Measurements from ENCODE around the gene TSPAN33.
"Not testable (repeated sequence)": the region's sequence is repeated elsewhere in the genome, so short reads cannot be mapped to it uniquely, and the experiment has no call there.

Gene TSPAN33

GRCh38 chr7:129169686-129170440, 25.4 kb downstream of the TSPAN33 start:
- no peak for DNase-seq (ENCODE audit: low read depth in 2 of 2)

GRCh38 chr7:129170441-129171021, 26.0 kb downstream of the TSPAN33 start:
- DNase-seq (ENCODE audit: low read depth in 2 of 2) = no peak

- DNase-seq (ENCODE audit: low read depth in 2 of 2) = not testable (repeated sequence)
Measured at GRCh38 chr7:129173861-129174260, 29.4 kb downstream of the TSPAN33 start.

DNA sequence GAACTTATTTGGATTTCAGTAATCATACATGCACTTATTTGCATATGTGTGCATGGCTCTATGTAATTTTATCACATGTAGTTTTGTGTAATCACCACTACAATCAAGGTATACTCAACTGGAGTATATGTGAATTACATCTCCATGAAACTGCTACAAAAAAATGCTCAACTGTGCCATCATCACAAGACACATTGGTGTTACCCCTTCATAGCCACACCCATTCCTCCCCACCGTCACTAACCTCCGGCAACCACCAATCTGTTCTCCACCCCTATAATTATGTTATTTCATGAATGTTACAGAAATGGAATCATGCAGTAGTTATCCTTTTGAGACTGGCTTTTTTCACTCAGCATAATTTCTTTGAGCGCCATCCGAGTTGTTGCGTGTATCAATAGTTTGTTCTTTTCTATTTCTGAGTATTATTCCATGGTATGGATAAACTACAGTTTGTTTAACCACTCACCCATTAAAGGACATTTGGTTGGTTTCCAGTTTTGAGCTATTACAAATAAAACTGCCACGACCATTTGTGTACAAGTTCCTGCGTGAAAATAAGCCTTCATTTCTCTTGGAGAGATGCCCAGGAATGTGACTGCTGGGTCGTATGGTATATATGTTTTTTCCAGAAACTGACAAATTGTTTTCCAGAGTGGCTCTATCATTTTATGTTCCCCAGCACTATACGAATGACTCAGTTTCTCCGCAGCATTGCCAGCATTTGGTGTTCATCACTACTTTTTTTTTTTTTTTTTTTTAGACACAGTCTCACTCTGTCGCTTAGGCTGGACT, 32.6 kb downstream of the TSPAN33 start:
- no peak for DNase-seq (ENCODE audit: low read depth in 2 of 2)

DNA sequence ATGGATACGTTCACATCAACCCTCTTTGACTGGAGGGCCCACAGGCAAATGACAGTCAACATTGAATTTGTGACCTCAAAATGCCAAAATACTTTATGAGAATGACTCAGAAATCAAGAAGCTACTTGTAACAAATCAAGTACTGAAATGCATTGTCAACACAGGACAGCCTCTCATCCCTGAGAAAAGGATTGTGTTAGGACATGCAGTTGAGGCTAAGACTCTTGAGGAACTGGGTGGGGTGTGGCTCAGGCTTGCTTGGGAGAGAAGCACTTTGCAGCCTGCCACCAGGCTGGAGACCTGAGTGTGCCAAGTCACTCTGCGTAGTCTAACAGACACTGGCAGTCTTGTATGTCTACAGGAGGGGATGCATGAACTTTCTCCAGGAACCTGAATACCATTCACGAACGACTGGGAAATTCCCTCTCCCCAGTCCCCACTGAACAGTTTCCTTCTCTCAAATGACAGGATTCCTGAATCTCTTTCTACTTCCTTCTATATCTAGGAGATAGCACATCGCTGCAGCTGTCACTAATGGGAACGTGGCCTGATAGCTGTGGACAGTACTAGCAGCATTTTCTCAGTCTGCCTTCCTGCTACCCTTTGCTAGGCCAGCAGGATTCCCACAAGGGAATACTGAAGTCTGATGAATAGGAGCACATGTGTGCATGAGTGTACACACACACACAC, 40.6 kb downstream of the TSPAN33 start:
- no peak for DNase-seq (ENCODE audit: low read depth in 2 of 2)

GRCh38 chr7:129186749-129187260, 42.3 kb downstream of the TSPAN33 start:
- no peak for DNase-seq (ENCODE audit: low read depth in 2 of 2)

DNA sequence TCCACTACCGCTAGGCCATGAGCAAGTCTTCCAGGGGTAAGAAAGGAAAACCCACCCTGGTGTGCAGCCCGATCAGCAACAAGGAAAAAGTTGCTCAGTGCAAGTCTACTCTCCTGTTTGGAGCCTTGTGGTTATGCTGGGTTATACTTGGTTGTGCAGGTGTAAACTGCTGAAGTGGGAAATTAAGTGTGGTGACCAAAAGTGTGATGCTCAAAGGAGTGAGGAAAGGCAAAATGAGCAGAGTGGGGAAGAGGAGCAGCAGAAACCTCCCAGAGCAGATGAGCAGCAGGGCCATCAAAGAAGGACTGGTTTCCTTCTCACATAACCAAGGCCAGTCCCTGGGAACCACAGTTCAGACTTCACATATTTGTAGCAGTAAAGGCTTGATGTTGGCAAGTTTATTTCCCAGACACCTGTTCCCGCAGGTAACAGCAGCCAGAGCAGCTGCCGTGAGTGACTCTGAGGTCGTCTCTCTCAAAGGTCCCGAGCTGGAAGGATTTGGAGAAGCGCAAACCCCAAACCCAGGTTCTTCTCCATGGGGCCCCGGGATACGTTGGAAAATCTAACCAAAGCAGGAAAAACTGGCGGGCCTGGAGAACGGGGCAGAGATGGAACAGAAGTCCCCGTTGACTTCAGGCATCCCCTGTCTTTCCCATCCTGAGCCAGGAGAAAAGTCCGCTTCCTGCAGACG, 43.3 kb downstream of the TSPAN33 start:
- no peak for DNase-seq (ENCODE audit: low read depth in 2 of 2)

GRCh38 chr7:129188372-129188891, 43.9 kb downstream of the TSPAN33 start, which contains the start of gene SMO:
TSS of gene SMO (plus strand) at chr7:129188633. CDS start at chr7:129189152, 519 bp downstream.
- DNase-seq (ENCODE audit: low read depth in 2 of 2) = no peak

DNA sequence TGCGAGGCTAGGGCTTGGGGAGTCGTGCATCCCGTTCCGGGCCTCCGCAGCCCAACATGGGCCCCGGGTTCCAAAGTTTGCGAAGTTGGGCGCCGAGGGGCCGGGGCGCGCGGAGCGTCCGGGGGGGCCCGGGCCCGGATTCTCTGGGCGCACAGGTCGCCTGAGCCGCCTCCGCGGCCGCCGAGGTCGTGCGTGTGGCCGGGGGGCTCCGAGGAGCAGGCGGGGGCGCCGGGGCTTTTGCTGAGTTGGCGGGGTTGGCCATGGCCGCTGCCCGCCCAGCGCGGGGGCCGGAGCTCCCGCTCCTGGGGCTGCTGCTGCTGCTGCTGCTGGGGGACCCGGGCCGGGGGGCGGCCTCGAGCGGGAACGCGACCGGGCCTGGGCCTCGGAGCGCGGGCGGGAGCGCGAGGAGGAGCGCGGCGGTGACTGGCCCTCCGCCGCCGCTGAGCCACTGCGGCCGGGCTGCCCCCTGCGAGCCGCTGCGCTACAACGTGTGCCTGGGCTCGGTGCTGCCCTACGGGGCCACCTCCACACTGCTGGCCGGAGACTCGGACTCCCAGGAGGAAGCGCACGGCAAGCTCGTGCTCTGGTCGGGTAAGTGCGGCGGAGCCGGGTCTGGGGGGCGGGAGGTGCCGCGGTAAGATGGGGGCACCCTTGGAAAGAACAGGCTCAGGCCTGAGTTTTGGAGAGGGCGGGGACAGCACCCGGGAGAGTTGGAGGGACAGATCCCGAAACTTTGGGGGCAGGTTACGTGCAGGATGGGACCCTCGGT, 44.6 kb downstream of the TSPAN33 start:
- DNase-seq (ENCODE audit: low read depth in 2 of 2) = no peak

DNA sequence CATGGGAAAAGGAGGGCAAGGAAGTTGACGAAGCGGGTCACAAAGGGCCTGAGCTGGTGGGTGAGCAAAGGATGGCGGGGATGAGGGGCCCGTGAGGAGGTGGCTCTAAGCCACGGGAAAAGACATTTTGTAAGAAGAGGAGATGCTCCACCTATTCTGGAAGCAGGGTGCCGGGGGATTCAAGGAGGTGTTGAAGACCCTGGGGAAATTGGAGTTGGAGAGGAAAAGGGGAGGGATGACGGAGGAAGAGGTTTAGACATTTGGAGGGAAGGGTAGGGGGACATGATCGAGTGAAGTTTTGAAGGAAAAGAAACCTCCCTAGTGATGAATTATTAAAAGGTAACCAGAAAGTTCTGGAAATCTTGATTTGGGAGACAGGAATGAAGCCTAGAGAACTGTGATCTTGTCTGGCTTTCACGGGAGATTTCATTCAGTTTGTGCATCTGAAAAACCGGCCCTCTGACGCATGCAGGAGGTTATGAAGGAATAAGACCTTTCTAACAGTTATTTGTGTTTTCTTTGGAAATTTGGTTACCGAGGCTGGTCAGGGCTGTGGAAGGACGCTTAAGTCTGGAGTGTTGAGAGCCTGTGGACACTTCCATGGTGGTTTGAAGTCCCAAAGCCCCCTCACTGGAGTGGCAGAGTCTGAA, 45.3 kb downstream of the TSPAN33 start:
- DNase-seq (ENCODE audit: low read depth in 2 of 2) = no peak

DNA sequence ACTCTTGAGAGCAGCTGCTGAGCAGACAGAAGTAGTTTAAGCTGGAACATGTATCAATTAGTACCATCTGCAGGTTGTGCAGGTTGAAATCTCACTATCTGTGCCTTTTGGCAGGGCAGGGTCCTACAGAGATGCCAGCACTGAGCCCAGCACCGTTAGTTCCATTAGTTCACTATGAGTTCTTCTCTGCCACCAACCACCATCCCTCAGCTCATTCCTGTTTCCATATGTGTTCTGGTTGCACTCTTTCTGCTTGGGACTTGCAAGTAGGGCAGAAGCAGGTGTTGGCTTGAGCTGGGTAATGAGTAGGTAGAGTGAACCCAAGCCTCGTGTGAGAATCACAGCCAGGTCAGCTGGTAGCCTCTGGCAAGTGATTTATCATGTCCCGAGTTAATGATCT, 46.8 kb downstream of the TSPAN33 start:
- no peak for DNase-seq (ENCODE audit: low read depth in 2 of 2)

DNA sequence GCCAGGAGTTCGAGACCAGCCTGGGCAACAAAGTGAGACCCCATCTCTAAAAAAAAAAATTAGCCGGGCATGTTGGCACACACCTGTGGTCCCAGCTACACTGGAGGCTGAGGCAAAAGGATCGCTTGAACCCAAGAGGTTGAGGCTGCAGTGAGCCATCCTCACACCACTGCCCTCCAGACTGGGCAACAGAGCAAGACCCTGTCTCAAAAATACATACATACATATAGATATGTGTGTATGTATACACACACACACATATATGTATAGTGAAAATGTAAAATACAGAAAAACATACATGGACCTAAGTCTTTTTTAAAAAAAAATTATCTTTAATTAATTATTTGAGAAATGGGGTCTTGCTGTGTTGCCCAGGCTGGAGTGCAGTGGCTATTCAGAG, 49.4 kb downstream of the TSPAN33 start:
- DNase-seq (ENCODE audit: low read depth in 2 of 2) = no peak

DNA sequence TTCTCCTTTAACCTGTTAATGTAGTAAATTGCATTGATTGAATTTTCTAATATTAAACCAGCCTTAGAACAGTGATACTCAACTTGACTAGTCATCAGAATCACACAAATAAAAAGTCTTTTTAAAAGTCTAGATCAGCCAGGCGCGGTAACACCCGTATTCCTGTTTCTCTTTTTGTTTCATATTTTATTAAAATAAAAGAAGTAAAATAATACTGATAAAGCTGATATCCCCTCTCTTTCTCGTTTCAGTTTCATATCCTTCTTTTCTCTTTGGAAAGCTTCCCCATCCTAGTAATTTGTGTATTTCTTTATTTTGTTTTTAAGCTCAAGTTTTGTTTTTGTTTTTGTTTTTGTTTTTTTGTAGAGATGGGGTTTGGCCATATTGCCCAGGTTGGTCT, 53.3 kb downstream of the TSPAN33 start:
- DNase-seq (ENCODE audit: low read depth in 2 of 2) = no peak

DNA sequence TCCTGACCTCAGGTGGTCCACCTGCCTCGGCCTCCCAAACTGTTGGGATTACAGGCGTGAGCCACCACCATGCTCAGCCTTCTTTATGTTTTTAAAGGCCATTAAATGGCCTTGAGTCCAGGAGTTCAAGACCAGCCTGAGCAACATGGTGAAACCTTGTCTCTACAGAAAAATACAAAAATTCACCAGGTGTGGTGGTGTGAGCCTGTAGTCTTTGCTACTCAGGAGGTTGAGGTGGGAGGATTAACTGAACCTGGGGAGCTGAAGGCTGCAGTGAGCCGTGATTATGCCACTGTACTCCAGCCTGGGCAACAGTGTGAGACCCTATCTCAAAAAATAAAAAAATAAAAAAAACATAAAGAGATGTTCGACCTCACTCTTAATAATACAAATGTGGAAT, 54.9 kb downstream of the TSPAN33 start:
- no peak for DNase-seq (ENCODE audit: low read depth in 2 of 2)

GRCh38 chr7:129202058-129202777, 57.7 kb downstream of the TSPAN33 start:
- no peak for DNase-seq (ENCODE audit: low read depth in 2 of 2)

DNA sequence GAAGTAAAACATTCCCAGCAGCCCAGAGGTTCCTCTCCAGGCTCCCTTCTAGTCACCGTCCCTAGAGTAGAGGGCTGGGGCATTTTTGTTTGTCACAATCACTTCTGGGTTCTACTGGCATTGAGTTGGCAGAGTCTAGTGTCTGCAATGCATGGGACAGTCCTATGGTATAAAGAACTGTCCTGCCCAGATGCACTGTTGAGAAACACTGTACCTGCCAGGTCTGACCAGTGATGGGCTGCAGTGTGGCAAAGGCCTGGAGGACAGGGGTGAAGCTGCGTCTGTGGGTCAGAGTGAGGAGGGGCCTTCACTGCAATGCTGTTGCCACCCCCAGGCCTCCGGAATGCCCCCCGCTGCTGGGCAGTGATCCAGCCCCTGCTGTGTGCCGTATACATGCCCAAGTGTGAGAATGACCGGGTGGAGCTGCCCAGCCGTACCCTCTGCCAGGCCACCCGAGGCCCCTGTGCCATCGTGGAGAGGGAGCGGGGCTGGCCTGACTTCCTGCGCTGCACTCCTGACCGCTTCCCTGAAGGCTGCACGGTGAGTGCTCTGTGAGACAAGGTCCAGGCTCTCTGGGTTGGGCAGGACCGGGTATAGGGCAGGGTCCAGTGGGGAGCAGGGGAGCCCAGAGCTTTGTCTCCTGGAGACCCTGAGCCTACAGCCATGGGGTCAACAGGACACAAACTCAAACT, 58.7 kb downstream of the TSPAN33 start:
- DNase-seq (ENCODE audit: low read depth in 2 of 2) = no peak

- no peak for DNase-seq (ENCODE audit: low read depth in 2 of 2)
Measured at GRCh38 chr7:129205126-129205818, 60.8 kb downstream of the TSPAN33 start.
